SH-SY5Y (cell line): ENCODE measurements around the gene GADL1.

Experiments used
- GATA2 ChIP-seq: IDR thresholded peaks from 2 replicates; pipeline ENCODE4 v1.6.1; 2011; ENCODE audit warnings: mild to moderate bottlenecking, low read depth, low read length
- GATA3 ChIP-seq: IDR thresholded peaks from 2 replicates; pipeline ENCODE4 v1.6.1; 2011; ENCODE audit warnings: low read depth, mild to moderate bottlenecking, low read length, moderate library complexity

GRCh38 chr3:30696403-30696819, 198.1 kb downstream of the GADL1 start:
- TF ChIP-seq GATA2 (no peak), GATA3 (no peak)
